Colonic mucosa (tissue), 4 donors: ENCODE data around the gene AATF. TPM values are rescaled to one million over a fixed set of nuclear protein-coding genes. Genes with fewer than 3 reads are reported as not detected.

Experiments used
- DNase-seq: peaks from one replicate; pipeline ENCODE4 v3.0.0-alpha.2; 2020
- H3K27ac ChIP-seq: fragments of 200-600 bp; one replicate; pipeline ENCODE4 v1.8.0; 2021
- H3K27me3 ChIP-seq: fragments of 200-600 bp; one replicate; pipeline ENCODE4 v1.8.0; 2021
- H3K36me3 ChIP-seq: fragments of 200-600 bp; one replicate; pipeline ENCODE4 v1.8.0; 2021
- H3K4me1 ChIP-seq: fragments of 200-600 bp; one replicate; pipeline ENCODE4 v1.8.0; 2021; ENCODE audit warnings: mild to moderate bottlenecking
- H3K4me3 ChIP-seq: fragments of 200-600 bp; one replicate; pipeline ENCODE4 v1.8.0; 2021
- H3K9ac ChIP-seq, 2 donors: one replicate each; pipeline ENCODE4 v1.7.0; 2013; ENCODE audit warnings: control low read depth in 2 of 2, low read depth in 2 of 2, low read length in 2 of 2
- H3K9me3 ChIP-seq: fragments of 200-600 bp; one replicate; pipeline ENCODE4 v1.8.0; 2021
- CTCF ChIP-seq: fragments of 200-600 bp; IDR thresholded peaks from one replicate; pipeline ENCODE4 v1.8.0; 2022; ENCODE audit warnings: antibody characterized with exemption, mild to moderate bottlenecking
- intact Hi-C: fragments of 100-400 bp; cut with DNase I; formaldehyde crosslinking; loops from one replicate; pipeline ENCODE4 v1.14.1; 2022
- total RNA-seq, 2 donors: library from RNA; stranded (reverse); fragmentation: NEBNext Ultra II Directional in 1 of 2; extraction: Animal tissue kit (Norgen Biotek cat#: 25700) in 1 of 2; gene quantifications; one replicate each; pipeline ENCODE4 v1.2.1, GENCODE V29; 2021
- donor health status: healthy.
- donor health status: DM: no; HTN: no; CAD: no.
- donor health status: DM: no; HTN: no; CAD: no.

The AATF gene
- total RNA-seq, 2 donors from 2014 or later, result 30.0 to 54.8 TPM

- intact Hi-C loops, result no loop called here
- H3K9me3 ChIP-seq, result no peaks in the 10 kb centered on the region
- no peak for DNase-seq
- TF ChIP-seq CTCF, result no peak
- H3K4me3 ChIP-seq, result no peak overlapping the region
- H3K9ac ChIP-seq, result no peak overlapping the region
- H3K27me3 ChIP-seq, result no peaks in the 10 kb centered on the region
- peaks cover 5% of the 10 kb centered on the region for H3K36me3 ChIP-seq
- H3K27ac ChIP-seq, result no peak overlapping the region
- no peaks in the 10 kb centered on the region for H3K4me1 ChIP-seq
Observed at GRCh38 chr17:36999471-36999870, 50.7 kb downstream of the AATF start.

GRCh38 chr17:37016780-37017179, 68.0 kb downstream of the AATF start:
- Histone ChIP-seq H3K9ac (no peak overlapping the region), H3K36me3 (no peaks in the 10 kb centered on the region), H3K4me1 (no peaks in the 10 kb centered on the region), H3K4me3 (no peak overlapping the region), H3K27ac (no peak overlapping the region), H3K27me3 (no peaks in the 10 kb centered on the region), H3K9me3 (no peaks in the 10 kb centered on the region)
- no peak for TF ChIP-seq CTCF
- DNase-seq, result no peak
- intact Hi-C loops, result no loop called here

GRCh38 chr17:37017404-37017803, 68.7 kb downstream of the AATF start:
- Histone ChIP-seq H3K4me1 (no peaks in the 10 kb centered on the region), H3K4me3 (no peak overlapping the region), H3K36me3 (no peaks in the 10 kb centered on the region), H3K9ac (no peak overlapping the region), H3K9me3 (no peaks in the 10 kb centered on the region), H3K27me3 (no peaks in the 10 kb centered on the region), H3K27ac (no peak overlapping the region)
- DNase-seq, result no peak
- TF ChIP-seq CTCF, result no peak
- intact Hi-C loops, result no loop called here

- Histone ChIP-seq H3K27me3 (no peaks in the 10 kb centered on the region), H3K9ac (no peak overlapping the region), H3K4me1 (no peaks in the 10 kb centered on the region), H3K4me3 (no peak overlapping the region), H3K27ac (no peak overlapping the region), H3K36me3 (no peaks in the 10 kb centered on the region), H3K9me3 (no peaks in the 10 kb centered on the region)
- intact Hi-C loops, result no loop called here
- DNase-seq, result no peak
- no peak for TF ChIP-seq CTCF
Observed at GRCh38 chr17:37019117-37019740, 70.5 kb downstream of the AATF start.

- H3K9me3 ChIP-seq, result no peaks in the 10 kb centered on the region
- no peak overlapping the region for H3K4me3 ChIP-seq
- intact Hi-C loops, result no loop called here
- H3K36me3 ChIP-seq, result no peaks in the 10 kb centered on the region
- no peak overlapping the region for H3K27ac ChIP-seq
- TF ChIP-seq CTCF, result no peak
- no peaks in the 10 kb centered on the region for H3K27me3 ChIP-seq
- no peaks in the 10 kb centered on the region for H3K4me1 ChIP-seq
- H3K9ac ChIP-seq, result no peak overlapping the region
- no peak for DNase-seq
Observed at GRCh38 chr17:37019741-37020129, 71.0 kb downstream of the AATF start.
